ENCODE measurements around the gene SPATA45. TPM values are rescaled to one million over a fixed set of nuclear protein-coding genes. Genes with fewer than 3 reads are reported as not detected.
"Not testable (repeated sequence)": the region's sequence is repeated elsewhere in the genome, so short reads cannot be mapped to it uniquely, and the experiment has no call there.

SPATA45 gene
- total and polyA plus RNA-seq, 2 experiments from 2014 or later: 2.9 TPM; not detected in 1

- Histone ChIP-seq H3K4me1 (ENCODE audit: low read depth) (no peaks in the 10 kb centered on the region), H3K9me3 (ENCODE audit: low read depth) (no peaks in the 10 kb centered on the region), H3K27me3 (no peaks in the 10 kb centered on the region), H3K4me3 (no peak overlapping the region), H3K36me3 (peaks cover 37% of the 10 kb centered on the region), H3K27ac (no peak overlapping the region)
- no peak for DNase-seq (ENCODE audit: low read depth in 1 of 2, low spot score in 1 of 2)
- TF ChIP-seq, protein P1, sequence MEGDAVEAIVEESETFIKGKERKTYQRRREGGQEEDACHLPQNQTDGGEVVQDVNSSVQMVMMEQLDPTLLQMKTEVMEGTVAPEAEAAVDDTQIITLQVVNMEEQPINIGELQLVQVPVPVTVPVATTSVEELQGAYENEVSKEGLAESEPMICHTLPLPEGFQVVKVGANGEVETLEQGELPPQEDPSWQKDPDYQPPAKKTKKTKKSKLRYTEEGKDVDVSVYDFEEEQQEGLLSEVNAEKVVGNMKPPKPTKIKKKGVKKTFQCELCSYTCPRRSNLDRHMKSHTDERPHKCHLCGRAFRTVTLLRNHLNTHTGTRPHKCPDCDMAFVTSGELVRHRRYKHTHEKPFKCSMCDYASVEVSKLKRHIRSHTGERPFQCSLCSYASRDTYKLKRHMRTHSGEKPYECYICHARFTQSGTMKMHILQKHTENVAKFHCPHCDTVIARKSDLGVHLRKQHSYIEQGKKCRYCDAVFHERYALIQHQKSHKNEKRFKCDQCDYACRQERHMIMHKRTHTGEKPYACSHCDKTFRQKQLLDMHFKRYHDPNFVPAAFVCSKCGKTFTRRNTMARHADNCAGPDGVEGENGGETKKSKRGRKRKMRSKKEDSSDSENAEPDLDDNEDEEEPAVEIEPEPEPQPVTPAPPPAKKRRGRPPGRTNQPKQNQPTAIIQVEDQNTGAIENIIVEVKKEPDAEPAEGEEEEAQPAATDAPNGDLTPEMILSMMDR (IDR thresholded peaks at IDR 0.05; ENCODE audit: low read depth, low read length): no peak
Measured at GRCh38 chr1:212873518-212873917, 26.1 kb upstream of the SPATA45 start.

DNA sequence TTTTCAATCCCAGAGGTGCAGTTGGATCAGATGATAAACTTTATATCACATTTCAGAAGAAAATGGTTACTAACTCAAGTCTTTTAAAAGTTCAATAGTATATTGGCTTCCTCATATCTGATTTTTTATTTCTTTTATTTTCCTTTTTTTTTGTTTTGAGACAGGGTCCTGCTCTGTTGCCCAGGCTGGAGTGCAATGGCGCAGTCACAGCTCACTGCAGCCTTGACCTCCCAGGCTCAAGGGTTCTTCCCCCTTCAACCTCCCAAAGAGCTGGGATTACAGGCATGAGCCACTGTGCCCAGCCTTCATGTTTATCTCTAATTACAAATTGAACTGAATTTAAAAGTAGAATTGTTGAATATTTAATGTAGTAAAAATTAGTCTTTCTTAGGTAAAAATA is 24.5 kb upstream of the SPATA45 start:
- H3K27ac ChIP-seq: no peak overlapping the region
- no peaks in the 10 kb centered on the region for H3K9me3 ChIP-seq (ENCODE audit: low read depth)
- DNase-seq (ENCODE audit: low read depth in 1 of 2, low spot score in 1 of 2): no peak
- H3K4me1 ChIP-seq (ENCODE audit: low read depth): no peaks in the 10 kb centered on the region
- TF ChIP-seq, protein P1 (IDR thresholded peaks at IDR 0.05; ENCODE audit: low read depth, low read length): no peak
- no peak overlapping the region for H3K4me3 ChIP-seq
- peaks cover 36% of the 10 kb centered on the region for H3K36me3 ChIP-seq
- H3K27me3 ChIP-seq: no peaks in the 10 kb centered on the region

DNA sequence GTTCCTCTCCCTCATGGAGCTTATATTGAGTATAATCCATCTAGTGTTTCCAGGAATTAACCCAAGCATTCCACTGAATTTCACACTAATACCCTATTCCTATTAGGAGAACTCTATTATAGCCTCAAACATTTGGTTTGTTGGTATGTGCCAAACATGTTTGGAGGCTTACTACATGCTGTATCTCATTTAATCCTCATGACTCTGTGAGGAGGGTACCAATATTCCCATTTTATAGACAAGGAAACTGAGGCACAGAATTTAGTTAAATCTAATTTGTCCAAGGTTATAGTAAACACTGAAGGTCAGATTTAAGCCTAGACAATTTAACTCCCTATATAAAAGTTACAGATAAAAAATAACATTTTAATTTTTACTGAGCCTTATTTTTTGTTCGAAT is 19.7 kb upstream of the SPATA45 start:
- Histone ChIP-seq H3K27me3 (no peaks in the 10 kb centered on the region), H3K4me1 (ENCODE audit: low read depth) (peaks cover 8% of the 10 kb centered on the region), H3K4me3 (no peak overlapping the region), H3K36me3 (peaks cover 11% of the 10 kb centered on the region), H3K27ac (no peak overlapping the region), H3K9me3 (ENCODE audit: low read depth) (no peaks in the 10 kb centered on the region)
- TF ChIP-seq, protein P1 (IDR thresholded peaks at IDR 0.05; ENCODE audit: low read depth, low read length): no peak
- DNase-seq (ENCODE audit: low read depth in 1 of 2, low spot score in 1 of 2): no peak

- Histone ChIP-seq H3K9me3 (ENCODE audit: low read depth) (no peaks in the 10 kb centered on the region), H3K4me3 (no peak overlapping the region), H3K27ac (peak overlapping the region; percentile 24), H3K4me1 (ENCODE audit: low read depth) (peaks cover 24% of the 10 kb centered on the region), H3K36me3 (peaks cover 3% of the 10 kb centered on the region), H3K27me3 (no peaks in the 10 kb centered on the region)
- peak in 1 of 2 donors; percentile 30 for DNase-seq (ENCODE audit: low read depth in 1 of 2, low spot score in 1 of 2)
- TF ChIP-seq, protein P1 (IDR thresholded peaks at IDR 0.05; ENCODE audit: low read depth, low read length): no peak
Measured at GRCh38 chr1:212864201-212864600, 16.8 kb upstream of the SPATA45 start.

DNA sequence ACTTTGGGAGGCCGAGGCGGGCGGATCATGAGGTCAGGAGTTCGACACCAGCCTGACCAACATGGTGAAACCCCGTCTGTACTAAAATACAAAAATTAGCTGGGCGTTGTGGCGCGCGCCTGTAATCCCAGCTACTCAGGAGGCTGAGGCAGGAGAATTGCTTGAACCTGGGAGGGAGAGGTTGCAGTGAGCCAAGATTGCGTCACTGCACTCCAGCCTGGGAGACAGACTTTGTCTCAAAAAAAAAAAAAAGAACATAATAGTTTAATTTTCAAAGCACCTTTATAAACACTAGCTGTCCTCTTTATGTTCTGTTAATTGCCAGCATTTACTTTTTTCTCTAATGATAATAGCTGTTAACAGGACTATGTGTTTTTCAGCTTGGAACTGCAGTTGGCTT is 15.9 kb upstream of the SPATA45 start:
- Histone ChIP-seq H3K4me1 (ENCODE audit: low read depth) (peaks cover 24% of the 10 kb centered on the region), H3K27ac (peak overlapping the region; percentile 24)
- not testable (repeated sequence) for H3K4me3 ChIP-seq; DNase-seq (ENCODE audit: low read depth in 1 of 2, low spot score in 1 of 2); H3K27me3 ChIP-seq; H3K9me3 ChIP-seq (ENCODE audit: low read depth); H3K36me3 ChIP-seq

DNA sequence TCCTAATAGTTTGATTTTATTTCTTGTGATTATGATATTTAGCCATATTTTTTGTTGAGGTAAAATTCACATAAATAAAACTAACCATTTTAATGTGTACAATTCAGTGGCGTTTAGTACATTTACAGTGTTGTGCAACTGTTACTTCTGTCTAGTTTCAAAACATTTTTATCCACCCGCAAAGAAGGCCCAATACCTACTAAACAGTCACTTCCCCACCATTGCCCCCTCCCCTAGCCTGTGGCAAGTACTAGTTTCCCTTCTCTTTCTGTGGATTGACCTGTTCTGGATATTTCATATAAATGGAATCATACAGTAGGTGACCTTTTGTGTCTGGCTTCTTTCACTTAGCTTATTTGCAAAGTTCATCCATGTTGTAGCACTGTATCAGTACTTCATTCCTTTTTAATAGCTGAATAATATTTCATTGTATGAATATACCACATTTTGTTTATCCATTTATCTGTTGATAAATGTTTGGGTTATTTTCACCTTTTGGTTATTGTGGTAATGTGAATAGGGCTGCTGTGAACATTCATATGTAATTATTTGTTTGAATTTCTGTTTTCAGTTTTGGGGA is 14.8 kb upstream of the SPATA45 start:
- Histone ChIP-seq H3K36me3 (peaks cover 3% of the 10 kb centered on the region), H3K27me3 (no peaks in the 10 kb centered on the region), H3K27ac (no peak overlapping the region), H3K4me1 (ENCODE audit: low read depth) (peaks cover 24% of the 10 kb centered on the region), H3K9me3 (ENCODE audit: low read depth) (no peaks in the 10 kb centered on the region), H3K4me3 (no peak overlapping the region)
- no peak for DNase-seq (ENCODE audit: low read depth in 1 of 2, low spot score in 1 of 2)
- TF ChIP-seq, protein P1 (IDR thresholded peaks at IDR 0.05; ENCODE audit: low read depth, low read length): no peak

All from cardiac muscle cell (in vitro differentiated cells and primary cell).